A673 (cell line): ENCODE data around the gene CUTA. TPM values are rescaled to one million over a fixed set of nuclear protein-coding genes. Genes with fewer than 3 reads are reported as not detected.

Source experiments
- BruUV-seq: library from RNA; stranded (reverse); fragments of 400-500 nt; replicated peaks from 2 replicates; lab custom pipeline; 2021; lab: Mats Ljungman, UMichigan
- CTCF ChIA-PET: fragments of 300-600 bp; sonication (Branson Sonifier 250); formaldehyde crosslinking; loops from one replicate; lab custom pipeline; 2022; ENCODE audit warnings: antibody characterized with exemption; lab: Charles Lee
- POLR2A ChIA-PET: fragments of 300-600 bp; sonication (Branson Sonifier 250); formaldehyde crosslinking; loops from one replicate; lab custom pipeline; 2022; ENCODE audit warnings: antibody characterized with exemption; ENCODE audit not compliant: low non-redundant PET; lab: Charles Lee
- DNase-seq: peaks from one replicate; pipeline ENCODE4 v3.0.0-alpha.2; 2015; ENCODE audit warnings: low spot score
- H3K27ac ChIP-seq: fragments of 200-600 bp; sonication (generic); 2 replicates; pipeline ENCODE4 v1.5.1; 2016; ENCODE audit warnings: mixed run types, low read depth, mild to moderate bottlenecking, mixed read lengths, antibody characterized with exemption, low read length; ENCODE audit not compliant: poor library complexity, severe bottlenecking
- H3K27me3 ChIP-seq: fragments of 200-600 bp; sonication (generic); replicated peaks from 2 replicates; pipeline ENCODE4 v1.6.1; 2017; ENCODE audit warnings: mixed run types, low read depth, mild to moderate bottlenecking, mixed read lengths, antibody characterized with exemption, low read length; ENCODE audit not compliant: insufficient read depth, poor library complexity
- H3K36me3 ChIP-seq: fragments of 200-600 bp; sonication (generic); 2 replicates; pipeline ENCODE4 v1.6.1; 2016; ENCODE audit warnings: mixed run types, mild to moderate bottlenecking, mixed read lengths, antibody characterized with exemption, low read length; ENCODE audit not compliant: insufficient read depth, poor library complexity, severe bottlenecking
- H3K4me1 ChIP-seq: fragments of 200-600 bp; sonication (generic); 2 replicates; pipeline ENCODE4 v1.6.1; 2017; ENCODE audit warnings: mixed run types, mild to moderate bottlenecking, mixed read lengths, antibody characterized with exemption, low read length; ENCODE audit not compliant: insufficient read depth, poor library complexity, severe bottlenecking
- H3K4me3 ChIP-seq: fragments of 200-600 bp; sonication (generic); 2 replicates; pipeline ENCODE4 v1.5.1; 2016; ENCODE audit warnings: low read depth, mixed run types, mild to moderate bottlenecking, mixed read lengths, low read length; ENCODE audit not compliant: poor library complexity, severe bottlenecking
- H3K9me3 ChIP-seq: fragments of 200-600 bp; sonication (generic); 2 replicates; pipeline ENCODE4 v1.6.1; 2016; ENCODE audit warnings: mixed run types, low read depth, mild to moderate bottlenecking, mixed read lengths, antibody characterized with exemption, low read length; ENCODE audit not compliant: poor library complexity, severe bottlenecking
- CTCF ChIP-seq: fragments of 300-800, 200-600 bp; sonication (generic); conservative IDR thresholded peaks from 2 replicates; pipeline ENCODE4 v1.5.1; 2017; ENCODE audit warnings: low read depth, mild to moderate bottlenecking, antibody characterized with exemption, low read length, moderate library complexity, mixed read lengths
- EZH2 ChIP-seq: fragments of 200-600 bp; sonication (generic); IDR thresholded peaks from 2 replicates; pipeline ENCODE4 v1.6.1; 2017; ENCODE audit warnings: borderline replicate concordance, low read depth, mild to moderate bottlenecking, mixed read lengths, antibody characterized with exemption, low read length; ENCODE audit not compliant: poor library complexity, severe bottlenecking
- intact Hi-C: fragments of 100-400 bp; cut with micrococcal nuclease; formaldehyde crosslinking; loops from one replicate; pipeline ENCODE4 v1.10.0; 2022; ENCODE audit not compliant: unreplicated experiment
- total RNA-seq: library from RNA; stranded (reverse); gene quantifications from 2 replicates; pipeline ENCODE4 v1.2.3, GENCODE V29; 2021

Gene CUTA
- total RNA-seq, 1 experiment from 2014 or later: 221 TPM

GRCh38 chr6:33446356-33446755, 28.4 kb upstream of the CUTA start:
- ChIA-PET POLR2A (no interaction called here), CTCF (interaction anchor here (0.6 kb wide), 1 partner anchor 900 kb away, joined by 4 read pairs; no protein-coding TSS in a partner anchor)
- Histone ChIP-seq H3K9me3 (no peaks in the 10 kb centered on the region), H3K36me3 (peaks cover 44% of the 10 kb centered on the region), H3K27ac (no peak overlapping the region), H3K27me3 (no peaks in the 10 kb centered on the region), H3K4me1 (no peaks in the 10 kb centered on the region), H3K4me3 (no peak overlapping the region)
- intact Hi-C loops: no loop called here
- BruUV-seq: no TSS peak
- TF ChIP-seq EZH2 (no peak), CTCF (no peak)
- DNase-seq: no peak

- TF ChIP-seq CTCF (no peak), EZH2 (no peak)
- BruUV-seq: no TSS peak
These were observed 27.3 kb upstream of the CUTA start for GRCh38 chr6:33445119-33445603.

GRCh38 chr6:33443619-33444504, 26.0 kb upstream of the CUTA start:
- Histone ChIP-seq H3K4me3 (no peak overlapping the region), H3K9me3 (no peaks in the 10 kb centered on the region), H3K27me3 (no peaks in the 10 kb centered on the region), H3K27ac (no peak overlapping the region), H3K36me3 (peaks cover 52% of the 10 kb centered on the region), H3K4me1 (no peaks in the 10 kb centered on the region)
- ChIA-PET CTCF (no interaction called here), POLR2A (no interaction called here)
- intact Hi-C loops: no loop called here
- DNase-seq: no peak
- TF ChIP-seq EZH2 (no peak), CTCF (no peak)
- BruUV-seq: no TSS peak

More at GRCh38 chr6:33445119-33445603, 27.3 kb upstream of the CUTA start:
- Histone ChIP-seq H3K4me3 (no peak overlapping the region), H3K27ac (no peak overlapping the region), H3K4me1 (no peaks in the 10 kb centered on the region), H3K36me3 (peaks cover 48% of the 10 kb centered on the region), H3K27me3 (no peaks in the 10 kb centered on the region), H3K9me3 (no peaks in the 10 kb centered on the region)
- POLR2A ChIA-PET: no interaction called here
- intact Hi-C loops: no loop called here
- CTCF ChIA-PET: no interaction called here
- DNase-seq: no peak
